HEK293T (cell line): ENCODE data around the gene ABTB1.

Experiments used
- ARNT ChIP-seq: fragments of 450-650 bp; IDR thresholded peaks from 2 replicates; pipeline ENCODE4 v1.6.1; 2017; ENCODE audit warnings: mild to moderate bottlenecking
- BHLHE40 ChIP-seq: fragments of 450-650 bp; IDR thresholded peaks from 2 replicates; pipeline ENCODE4 v1.6.1; 2016; ENCODE audit warnings: mild to moderate bottlenecking, moderate library complexity, borderline replicate concordance
- CTBP1 ChIP-seq: fragments of 450-650 bp; IDR thresholded peaks from 2 replicates; pipeline ENCODE4 v1.6.1; 2016; ENCODE audit warnings: borderline replicate concordance
- ELF4 ChIP-seq: fragments of 450-650 bp; IDR thresholded peaks from 2 replicates; pipeline ENCODE4 v1.6.1; 2017; ENCODE audit warnings: antibody characterized with exemption
- FOXM1 ChIP-seq: fragments of 450-650 bp; IDR thresholded peaks from 2 replicates; pipeline ENCODE4 v1.6.1; 2017; ENCODE audit warnings: mild to moderate bottlenecking, borderline replicate concordance
- HDGF ChIP-seq: fragments of 450-650 bp; IDR thresholded peaks from 2 replicates; pipeline ENCODE4 v1.6.1; 2017; ENCODE audit warnings: antibody characterized with exemption, borderline replicate concordance
- L3MBTL2 ChIP-seq: fragments of 450-650 bp; conservative IDR thresholded peaks from 2 replicates; pipeline ENCODE4 v1.6.1; 2016; ENCODE audit warnings: mild to moderate bottlenecking
- LEF1 ChIP-seq: fragments of 450-650 bp; IDR thresholded peaks from 2 replicates; pipeline ENCODE4 v1.6.1; 2017; ENCODE audit warnings: mild to moderate bottlenecking, borderline replicate concordance
- NFRKB ChIP-seq: fragments of 450-650 bp; IDR thresholded peaks from 2 replicates; pipeline ENCODE4 v1.6.1; 2016; ENCODE audit warnings: mild to moderate bottlenecking, moderate library complexity
- PKNOX1 ChIP-seq: fragments of 450-650 bp; IDR thresholded peaks from 2 replicates; pipeline ENCODE4 v1.6.1; 2016
- SP1 ChIP-seq: fragments of 450-650 bp; IDR thresholded peaks from 2 replicates; pipeline ENCODE4 v1.6.1; 2017
- SUZ12 ChIP-seq: fragments of 450-650 bp; IDR thresholded peaks from 2 replicates; pipeline ENCODE4 v1.6.1; 2016; ENCODE audit warnings: mild to moderate bottlenecking
- TARDBP ChIP-seq: fragments of 450-650 bp; IDR thresholded peaks from 2 replicates; pipeline ENCODE4 v1.6.1; 2016

GRCh38 chr3:127715532-127715931 lies 42.8 kb downstream of the ABTB1 start:
- TF ChIP-seq ARNT (no peak), NFRKB (no peak), BHLHE40 (no peak), SUZ12 (no peak), CTBP1 (no peak), HDGF (no peak), SP1 (no peak), ELF4 (no peak), LEF1 (no peak), TARDBP (no peak), PKNOX1 (no peak), FOXM1 (no peak), L3MBTL2 (no peak)
